HUES64 (cell line): ENCODE data around the gene PLEKHJ1.

Source experiments
- H3K27ac ChIP-seq: 2 replicates; pipeline ENCODE4 v1.7.0; 2013; ENCODE audit warnings: low read depth, low read length, inconsistent platforms
- H3K27me3 ChIP-seq: 2 replicates; pipeline ENCODE4 v1.6.1; 2013; ENCODE audit warnings: mild to moderate bottlenecking, low read length; ENCODE audit not compliant: insufficient read depth
- H3K36me3 ChIP-seq: 2 replicates; pipeline ENCODE4 v1.6.1; 2013; ENCODE audit warnings: mild to moderate bottlenecking, low read length; ENCODE audit not compliant: insufficient read depth
- H3K4me1 ChIP-seq: 2 replicates; pipeline ENCODE4 v1.6.1; 2013; ENCODE audit warnings: mild to moderate bottlenecking, low read length, moderate library complexity; ENCODE audit not compliant: insufficient read depth
- H3K4me3 ChIP-seq: 2 replicates; pipeline ENCODE4 v1.5.1; 2013; ENCODE audit warnings: mild to moderate bottlenecking, low read length, moderate library complexity
- H3K9ac ChIP-seq: 2 replicates; pipeline ENCODE4 v1.6.1; 2013; ENCODE audit warnings: mild to moderate bottlenecking, low read depth, low read length
- H3K9me3 ChIP-seq: 2 replicates; pipeline ENCODE4 v1.6.1; 2013; ENCODE audit warnings: low read depth, low read length; ENCODE audit not compliant: insufficient read depth
- WGBS: fragments of 150-250, 120-280 bp; methylation state at CpG from one replicate; pipeline ENCODE4 v1.1.7; 2013; ENCODE audit warnings: missing lambda C conversion rate; 5-methylcytosine and 5-hydroxymethylcytosine counted together

Gene PLEKHJ1

DNA sequence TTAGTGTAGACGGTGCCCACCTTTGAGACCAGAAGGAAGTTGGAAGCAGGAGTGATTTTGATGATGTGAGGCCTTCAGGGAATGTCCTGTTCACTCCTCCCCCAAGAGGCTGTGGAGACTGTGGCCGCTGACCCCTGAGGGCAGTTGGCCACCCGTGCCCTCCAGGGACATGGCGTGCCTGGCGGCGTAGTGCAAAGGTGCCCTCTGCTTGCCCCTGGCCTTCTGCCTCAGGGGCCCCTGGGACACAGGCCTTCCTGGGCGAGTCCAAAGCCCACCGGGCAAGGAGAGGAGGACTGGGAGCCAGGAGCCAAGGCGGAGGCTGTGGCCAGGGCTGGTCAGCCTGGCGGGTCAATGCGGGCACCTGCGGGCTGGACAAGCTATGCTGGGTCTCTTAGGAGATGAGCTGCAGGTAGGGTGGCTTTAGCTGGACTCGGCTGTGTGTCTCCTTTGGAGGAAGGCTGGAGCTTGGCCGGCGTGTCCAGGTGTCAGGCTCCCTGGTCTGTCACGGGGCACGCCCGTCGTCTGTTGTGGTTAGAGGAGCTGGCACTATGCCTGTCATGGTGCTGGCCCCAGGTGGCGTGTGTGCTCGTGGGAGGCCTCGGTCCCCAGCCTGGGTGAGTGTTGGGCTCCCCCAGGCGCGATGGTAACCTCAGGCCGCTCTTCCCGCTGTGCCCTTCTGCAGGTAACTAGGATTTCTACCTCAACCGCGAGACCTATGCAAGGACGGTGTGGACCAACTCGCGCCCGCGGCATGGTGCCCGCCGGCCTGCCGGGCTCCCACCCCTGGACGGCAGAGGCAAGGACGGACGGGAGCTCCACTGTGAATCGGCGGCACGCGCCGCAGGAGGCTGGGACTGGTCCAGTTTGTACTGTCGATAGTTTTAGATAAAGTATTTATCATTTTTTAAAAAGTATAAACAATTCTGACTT lies 6.8 kb downstream of the PLEKHJ1 start:
- H3K4me1 ChIP-seq = no peaks in the 10 kb centered on the region
- no peak overlapping the region for H3K4me3 ChIP-seq
- H3K27me3 ChIP-seq = no peaks in the 10 kb centered on the region
- no peak overlapping the region for H3K9ac ChIP-seq
- 95% methylated on average over 40 of the region's 45 CpGs for WGBS
- no peak overlapping the region for H3K27ac ChIP-seq
- H3K9me3 ChIP-seq = no peaks in the 10 kb centered on the region
- H3K36me3 ChIP-seq = peaks cover 62% of the 10 kb centered on the region

DNA sequence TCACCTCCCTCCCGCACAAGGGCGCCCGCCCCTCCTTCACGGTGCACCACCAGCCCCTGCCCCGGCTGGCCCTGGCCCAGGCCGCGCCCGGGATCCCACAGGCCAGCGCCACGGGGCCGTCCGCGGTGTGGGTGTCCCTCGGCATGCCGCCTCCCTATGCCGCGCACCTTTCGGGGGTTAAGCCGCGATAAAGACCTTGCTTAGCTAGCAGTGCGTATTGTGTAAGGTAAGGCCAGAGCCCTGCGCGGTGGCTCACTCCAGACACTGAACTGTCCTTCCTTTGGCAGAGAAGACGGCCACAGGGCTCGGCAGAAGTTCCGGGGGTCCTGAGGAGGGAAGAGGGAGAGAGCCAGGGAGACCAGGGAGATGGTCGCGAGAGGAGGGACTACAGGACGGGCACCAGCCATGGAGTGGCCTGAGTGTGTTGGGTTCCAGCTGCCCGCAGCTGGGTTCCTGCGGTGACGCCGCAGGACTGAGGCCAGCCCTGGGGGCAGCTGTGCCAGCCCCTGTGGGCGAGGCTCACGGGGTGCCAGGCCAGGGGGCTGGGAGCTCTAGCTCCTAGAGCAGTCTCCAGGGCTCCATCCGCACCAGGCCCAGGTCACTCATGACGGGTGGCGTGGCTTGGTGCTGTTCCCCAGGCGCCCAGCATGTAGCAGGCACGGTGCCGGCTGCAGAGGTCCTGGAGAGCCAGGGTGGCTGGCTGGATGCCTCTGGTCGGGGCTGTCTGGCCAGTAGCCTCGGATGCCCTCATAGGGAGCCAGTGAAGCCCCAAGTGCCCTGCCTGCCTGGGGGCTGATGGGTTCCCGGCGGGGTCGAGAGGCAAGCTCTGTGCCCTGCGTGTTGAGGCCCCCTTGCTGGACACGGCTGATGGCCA lies 7.7 kb downstream of the PLEKHJ1 start:
- no peaks in the 10 kb centered on the region for H3K4me1 ChIP-seq
- H3K27me3 ChIP-seq = no peaks in the 10 kb centered on the region
- no peak overlapping the region for H3K9ac ChIP-seq
- peaks cover 61% of the 10 kb centered on the region for H3K36me3 ChIP-seq
- H3K9me3 ChIP-seq = no peaks in the 10 kb centered on the region
- 97% methylated on average over 48 of the region's 48 CpGs for WGBS
- no peak overlapping the region for H3K27ac ChIP-seq
- no peak overlapping the region for H3K4me3 ChIP-seq

DNA sequence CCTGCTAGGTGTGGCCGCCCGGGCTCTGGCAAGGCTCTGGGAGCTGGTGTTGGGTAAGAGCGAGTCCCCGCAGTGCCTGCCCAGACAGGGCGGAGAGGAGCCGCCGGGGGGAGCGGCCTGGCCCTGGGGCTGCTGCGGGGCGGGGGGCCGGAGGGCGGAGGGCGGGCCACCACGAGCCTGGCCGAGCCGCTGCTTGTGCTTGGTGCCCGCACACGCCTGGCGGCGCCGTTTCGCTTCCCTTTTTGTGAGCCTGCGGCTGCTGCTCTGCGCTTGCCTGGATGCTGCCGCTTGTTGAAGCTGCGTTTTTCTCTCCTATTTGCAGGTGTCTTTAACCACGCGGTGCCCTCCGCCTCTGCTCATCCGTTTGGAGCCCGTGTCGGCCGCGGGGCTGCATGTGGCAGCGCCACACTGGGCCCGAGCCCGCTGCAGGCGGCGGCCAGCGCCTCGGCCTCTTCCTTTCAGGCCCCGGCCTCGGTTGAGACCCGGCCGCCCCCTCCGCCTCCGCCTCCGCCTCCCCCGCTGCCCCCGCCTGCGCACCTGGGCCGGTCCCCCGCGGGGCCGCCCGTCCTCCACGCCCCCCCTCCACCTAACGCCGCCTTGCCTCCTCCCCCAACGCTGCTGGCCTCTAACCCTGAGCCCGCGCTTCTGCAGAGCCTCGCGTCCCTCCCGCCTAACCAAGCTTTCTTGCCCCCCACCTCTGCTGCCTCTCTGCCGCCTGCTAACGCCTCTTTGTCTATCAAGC lies 8.5 kb downstream of the PLEKHJ1 start:
- Histone ChIP-seq H3K4me3 (no peak overlapping the region), H3K36me3 (peaks cover 63% of the 10 kb centered on the region), H3K4me1 (no peaks in the 10 kb centered on the region), H3K9me3 (no peaks in the 10 kb centered on the region), H3K9ac (no peak overlapping the region), H3K27ac (no peak overlapping the region), H3K27me3 (no peaks in the 10 kb centered on the region)
- 95% methylated on average over 63 of the region's 67 CpGs for WGBS

DNA sequence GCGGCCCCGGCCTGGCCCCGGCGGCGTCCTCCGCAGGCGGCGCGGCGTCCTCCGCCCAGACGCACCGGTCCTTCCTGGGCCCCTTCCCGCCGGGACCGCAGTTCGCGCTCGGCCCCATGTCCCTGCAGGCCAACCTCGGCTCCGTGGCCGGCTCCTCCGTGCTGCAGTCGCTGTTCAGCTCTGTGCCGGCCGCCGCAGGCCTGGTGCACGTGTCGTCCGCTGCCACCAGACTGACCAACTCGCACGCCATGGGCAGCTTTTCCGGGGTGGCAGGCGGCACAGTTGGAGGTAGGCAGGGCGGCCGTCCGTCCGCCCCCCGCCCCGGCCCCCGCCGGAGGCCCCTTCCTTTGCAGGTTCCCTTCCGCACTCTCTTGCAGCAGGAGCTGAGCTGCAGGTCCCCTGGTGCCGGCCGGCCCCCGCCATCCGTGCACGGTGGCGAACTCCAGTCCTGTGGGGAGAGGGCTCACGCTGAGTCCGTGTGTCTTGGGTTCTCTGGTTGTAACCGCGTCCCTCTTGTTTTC lies 9.2 kb downstream of the PLEKHJ1 start:
- H3K4me1 ChIP-seq = no peaks in the 10 kb centered on the region

DNA sequence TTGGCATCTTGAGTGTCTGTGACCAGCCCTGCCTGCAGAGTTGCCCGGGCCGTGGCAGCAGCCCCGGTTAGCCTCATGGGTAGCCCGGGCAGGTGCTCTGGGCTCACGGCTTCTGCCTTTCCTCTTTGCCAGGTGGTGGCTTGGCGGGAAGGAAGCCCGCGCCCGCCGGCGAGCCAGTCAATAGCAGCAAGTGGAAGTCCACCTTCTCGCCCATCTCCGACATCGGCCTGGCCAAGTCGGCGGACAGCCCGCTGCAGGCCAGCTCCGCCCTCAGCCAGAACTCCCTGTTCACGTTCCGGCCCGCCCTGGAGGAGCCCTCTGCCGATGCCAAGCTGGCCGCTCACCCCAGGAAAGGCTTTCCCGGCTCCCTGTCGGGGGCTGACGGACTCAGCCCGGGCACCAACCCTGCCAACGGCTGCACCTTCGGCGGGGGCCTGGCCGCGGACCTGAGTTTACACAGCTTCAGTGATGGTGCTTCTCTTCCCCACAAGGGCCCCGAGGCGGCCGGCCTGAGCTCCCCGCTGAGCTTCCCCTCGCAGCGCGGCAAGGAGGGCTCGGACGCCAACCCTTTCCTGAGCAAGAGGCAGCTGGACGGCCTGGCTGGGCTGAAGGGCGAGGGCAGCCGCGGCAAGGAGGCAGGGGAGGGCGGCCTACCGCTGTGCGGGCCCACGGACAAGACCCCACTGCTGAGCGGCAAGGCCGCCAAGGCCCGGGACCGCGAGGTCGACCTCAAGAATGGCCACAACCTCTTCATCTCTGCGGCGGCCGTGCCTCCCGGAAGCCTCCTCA lies 9.9 kb downstream of the PLEKHJ1 start:
- no peak overlapping the region for H3K27ac ChIP-seq
- H3K4me1 ChIP-seq = no peaks in the 10 kb centered on the region
- WGBS = 97% methylated on average over 59 of the region's 59 CpGs
- no peak overlapping the region for H3K9ac ChIP-seq
- H3K27me3 ChIP-seq = no peaks in the 10 kb centered on the region
- no peaks in the 10 kb centered on the region for H3K9me3 ChIP-seq
- H3K36me3 ChIP-seq = peaks cover 59% of the 10 kb centered on the region
- no peak overlapping the region for H3K4me3 ChIP-seq

More for the DNA sequence above, 9.2 kb downstream of the PLEKHJ1 start:
- peaks cover 62% of the 10 kb centered on the region for H3K36me3 ChIP-seq
- no peak overlapping the region for H3K4me3 ChIP-seq
- H3K9me3 ChIP-seq = no peaks in the 10 kb centered on the region
- no peak overlapping the region for H3K27ac ChIP-seq
- H3K27me3 ChIP-seq = no peaks in the 10 kb centered on the region
- WGBS = 96% methylated on average over 53 of the region's 53 CpGs
- H3K9ac ChIP-seq = no peak overlapping the region

DNA sequence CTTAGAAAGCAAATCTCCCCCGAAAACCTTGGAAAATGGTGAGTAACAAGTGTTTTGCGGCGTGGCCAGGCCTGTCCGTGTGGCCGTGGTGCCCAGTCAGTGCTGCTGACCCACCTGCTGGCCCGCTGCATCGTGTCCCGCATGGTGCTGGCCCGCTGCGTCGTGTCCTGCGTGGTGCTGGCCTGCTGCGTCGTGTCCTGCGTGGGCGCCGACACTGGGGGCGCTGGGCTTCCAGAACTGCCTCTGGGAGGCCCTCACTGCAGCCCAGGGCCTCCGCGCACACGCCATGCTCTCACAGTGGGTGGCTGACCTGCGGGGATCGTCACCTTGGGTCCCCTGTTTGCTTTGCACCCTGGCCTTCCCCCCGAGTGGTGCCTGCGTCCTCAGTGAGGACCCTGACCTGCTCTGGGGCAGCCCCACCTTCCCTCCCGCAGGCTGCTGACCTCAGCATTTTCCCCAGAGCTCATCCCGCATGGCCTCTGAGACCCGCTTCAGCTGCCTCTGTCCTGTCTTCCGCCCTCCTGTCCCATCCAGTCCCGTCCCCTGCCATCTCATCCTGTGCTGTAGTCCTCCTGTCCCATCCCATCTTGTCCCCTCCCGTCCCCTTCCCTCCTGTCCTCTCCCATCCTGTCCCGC lies 10.6 kb downstream of the PLEKHJ1 start:
- Histone ChIP-seq H3K4me1 (no peaks in the 10 kb centered on the region), H3K27ac (no peak overlapping the region), H3K36me3 (peaks cover 60% of the 10 kb centered on the region), H3K27me3 (no peaks in the 10 kb centered on the region), H3K4me3 (no peak overlapping the region), H3K9ac (no peak overlapping the region), H3K9me3 (no peaks in the 10 kb centered on the region)
- 96% methylated on average over 32 of the region's 32 CpGs for WGBS

DNA sequence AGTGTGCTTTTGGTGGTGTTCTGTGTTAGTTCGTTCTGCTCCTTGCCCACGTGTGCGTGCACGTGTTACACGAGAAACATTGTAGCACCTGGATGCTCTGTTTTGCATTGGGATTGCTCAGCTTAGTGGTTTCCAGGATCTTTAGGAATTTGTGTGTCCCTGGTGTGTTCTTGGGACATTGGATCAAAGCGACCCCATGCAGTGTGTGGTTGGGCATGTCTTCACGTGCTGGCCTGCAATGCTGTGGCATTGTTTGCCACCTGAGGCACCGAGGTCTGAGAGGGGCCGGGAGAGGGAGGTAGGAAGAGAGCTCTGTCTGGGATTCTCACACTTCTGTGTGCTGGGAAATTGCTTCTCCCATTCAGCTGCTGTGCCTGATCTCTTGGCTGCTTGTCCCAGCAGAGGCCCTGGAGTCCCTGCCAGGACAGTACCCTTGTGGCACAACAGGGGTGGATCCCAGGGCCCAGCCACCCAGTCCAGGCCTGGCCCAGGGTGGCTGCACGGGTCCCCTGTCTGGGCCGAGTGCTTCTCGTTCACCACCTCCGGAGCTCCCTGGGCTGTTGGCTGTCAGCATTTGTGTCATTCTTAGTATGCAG lies 11.3 kb downstream of the PLEKHJ1 start:
- Histone ChIP-seq H3K4me1 (no peaks in the 10 kb centered on the region), H3K4me3 (no peak overlapping the region), H3K36me3 (peaks cover 61% of the 10 kb centered on the region), H3K9ac (no peak overlapping the region), H3K27ac (no peak overlapping the region), H3K9me3 (no peaks in the 10 kb centered on the region), H3K27me3 (no peaks in the 10 kb centered on the region)
- WGBS = 94% methylated on average over 13 of the region's 13 CpGs

DNA sequence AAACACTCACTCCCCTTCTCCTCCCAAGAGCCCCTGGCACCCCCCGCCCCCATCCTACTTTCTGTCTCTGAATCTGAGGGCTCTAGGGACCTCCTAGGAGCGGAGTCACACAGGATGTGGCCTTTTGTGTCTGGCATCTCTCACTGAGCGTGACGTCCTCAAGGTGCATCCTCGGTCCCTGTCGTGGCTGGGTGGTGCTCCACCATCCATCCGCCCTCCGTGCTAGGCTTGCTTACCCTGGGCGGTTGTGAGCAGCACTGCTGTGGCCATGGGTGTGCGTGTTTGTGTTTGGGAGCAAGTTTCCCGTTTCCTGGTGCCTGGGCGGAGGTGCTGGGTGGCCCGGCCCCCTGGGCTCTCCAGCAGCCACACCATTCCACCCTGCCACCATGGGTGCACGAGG lies 12.2 kb downstream of the PLEKHJ1 start:
- WGBS = 96% methylated on average over 14 of the region's 14 CpGs
- H3K27me3 ChIP-seq = no peaks in the 10 kb centered on the region
- no peak overlapping the region for H3K27ac ChIP-seq
- no peaks in the 10 kb centered on the region for H3K4me1 ChIP-seq
- H3K9me3 ChIP-seq = no peaks in the 10 kb centered on the region
- no peak overlapping the region for H3K9ac ChIP-seq
- no peak overlapping the region for H3K4me3 ChIP-seq
- peaks cover 59% of the 10 kb centered on the region for H3K36me3 ChIP-seq

DNA sequence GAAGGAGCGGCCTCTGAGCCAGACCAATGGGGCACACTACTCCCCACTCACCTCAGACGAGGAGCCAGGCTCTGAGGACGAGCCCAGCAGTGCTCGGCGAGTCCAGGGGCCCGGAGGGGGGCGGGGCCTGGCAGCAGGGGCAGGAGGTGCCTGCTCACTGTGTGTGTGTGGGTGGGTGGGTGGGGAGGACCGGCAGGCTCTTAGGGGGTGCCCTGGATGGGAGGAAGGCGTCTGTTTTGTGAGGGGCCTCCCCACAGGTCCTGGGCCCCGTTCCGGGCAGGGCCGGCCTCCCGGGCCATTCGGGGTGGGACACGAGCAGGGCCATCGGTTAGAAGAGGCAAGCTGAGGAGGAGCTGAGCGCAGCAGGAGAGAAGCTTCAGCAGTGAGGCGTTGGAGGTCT lies 12.7 kb downstream of the PLEKHJ1 start:
- no peak overlapping the region for H3K27ac ChIP-seq
- no peak overlapping the region for H3K4me3 ChIP-seq
- H3K4me1 ChIP-seq = no peaks in the 10 kb centered on the region
- 93% methylated on average over 18 of the region's 18 CpGs for WGBS
- H3K9me3 ChIP-seq = no peaks in the 10 kb centered on the region
- H3K9ac ChIP-seq = no peak overlapping the region
- H3K36me3 ChIP-seq = peaks cover 60% of the 10 kb centered on the region
- H3K27me3 ChIP-seq = no peaks in the 10 kb centered on the region
